GM18499 (cell line): ENCODE data around the gene MTURN.

Experiments
- ATAC-seq: cut with Tn5 transposase; IDR thresholded peaks from one replicate; pipeline ENCODE4 v1.9.1; 2021; ENCODE audit warnings: moderate number of reproducible peaks; ENCODE audit not compliant: insufficient read depth, unreplicated experiment

The MTURN gene

GRCh38 chr7:30135301-30136116 lies 723 bp downstream of the MTURN start:
- ATAC-seq, result no peak

GRCh38 chr7:30136117-30136731 lies 1.4 kb downstream of the MTURN start:
- ATAC-seq, result no peak

- no peak for ATAC-seq
Observed at GRCh38 chr7:30136743-30137485, 2.1 kb downstream of the MTURN start.

- no peak for ATAC-seq
Observed at GRCh38 chr7:30139836-30140384, 5.1 kb downstream of the MTURN start.

GRCh38 chr7:30140456-30140855 lies 5.7 kb downstream of the MTURN start:
- no peak for ATAC-seq

GRCh38 chr7:30142710-30143109 lies 7.9 kb downstream of the MTURN start:
- no peak for ATAC-seq

- ATAC-seq, result no peak
Observed at GRCh38 chr7:30143748-30144251, 9.0 kb downstream of the MTURN start.

GRCh38 chr7:30144657-30145306 lies 10.0 kb downstream of the MTURN start:
- ATAC-seq, result no peak

- no peak for ATAC-seq
Observed at GRCh38 chr7:30145426-30145970, 10.7 kb downstream of the MTURN start.

- no peak for ATAC-seq
Observed at GRCh38 chr7:30146127-30146612, 11.4 kb downstream of the MTURN start.

- no peak for ATAC-seq
Observed at GRCh38 chr7:30147223-30147622, 12.4 kb downstream of the MTURN start.

GRCh38 chr7:30147785-30148184 lies 13.0 kb downstream of the MTURN start:
- no peak for ATAC-seq

- no peak for ATAC-seq
Observed at GRCh38 chr7:30148426-30148825, 13.6 kb downstream of the MTURN start.

- ATAC-seq, result no peak
Observed at GRCh38 chr7:30148951-30149459, 14.2 kb downstream of the MTURN start.

- ATAC-seq, result no peak
Observed at GRCh38 chr7:30149640-30150272, 15.0 kb downstream of the MTURN start.

GRCh38 chr7:30150711-30151110 lies 15.9 kb downstream of the MTURN start:
- ATAC-seq, result no peak

GRCh38 chr7:30154111-30154587 lies 19.4 kb downstream of the MTURN start:
- no peak for ATAC-seq

GRCh38 chr7:30155481-30155880 lies 20.7 kb downstream of the MTURN start:
- no peak for ATAC-seq

GRCh38 chr7:30157204-30157603 lies 22.4 kb downstream of the MTURN start:
- no peak for ATAC-seq
